Endothelial cell of umbilical vein (primary cell): ENCODE results near the gene NT5M. TPM values are rescaled to one million over a fixed set of nuclear protein-coding genes. Genes with fewer than 3 reads are reported as not detected.

ENCODE experiments used
- BruUV-seq: library from RNA; stranded (reverse); fragments of 400-500 nt; replicated peaks from 2 replicates; lab custom pipeline; 2021; lab: Mats Ljungman, UMichigan
- CTCF ChIA-PET: fragments of 300-600, 350-600 bp; sonication (Branson Sonifier 250); formaldehyde crosslinking; loops from one replicate; lab custom pipeline; 2021; ENCODE audit warnings: antibody characterized with exemption, inconsistent platforms; lab: Charles Lee
- POLR2A ChIA-PET: fragments of 300-600, 350-600 bp; sonication (Branson Sonifier 250); formaldehyde crosslinking; loops from one replicate; lab custom pipeline; 2021; ENCODE audit warnings: antibody characterized with exemption, inconsistent platforms; lab: Charles Lee
- DNase-seq: peaks from one replicate; pipeline ENCODE4 v3.0.0-alpha.2; 2011; ENCODE audit warnings: low read depth, low spot score
- FAIRE-seq: peaks from 2 replicates; lab custom pipeline; 2011; peaks lifted over from hg19 to GRCh38; lab: Jason Lieb, UNC
- H2AFZ ChIP-seq: 2 replicates; pipeline ENCODE4 v1.6.0; 2012; ENCODE audit warnings: low read depth, low read length, control low read depth, inconsistent platforms
- H3K27ac ChIP-seq: 2 replicates; pipeline ENCODE4 v1.5.1; 2011; ENCODE audit warnings: low read depth, mild to moderate bottlenecking, control low read depth, low read length, moderate library complexity; ENCODE audit not compliant: insufficient read depth
- H3K27me3 ChIP-seq, 2 experiments: 2 replicates each; pipeline versions ENCODE4 v1.6.0 to v1.6.1; 2011; ENCODE audit warnings: low read length in 2 of 2, mixed read lengths in 1 of 2; ENCODE audit not compliant: control insufficient read depth in 2 of 2, insufficient read depth in 2 of 2
- H3K36me3 ChIP-seq, 2 experiments: 2 replicates in 1 of 2; 3 replicates in 1 of 2; pipeline ENCODE4 v1.5.1; 2011; ENCODE audit warnings: low read length in 2 of 2, mild to moderate bottlenecking in 1 of 2, moderate library complexity in 1 of 2; ENCODE audit not compliant: control insufficient read depth in 2 of 2, insufficient read depth in 2 of 2; ENCODE audit errors: extremely low read depth in 1 of 2
- H3K4me1 ChIP-seq: 3 replicates; pipeline ENCODE4 v1.5.1; 2011; ENCODE audit warnings: mild to moderate bottlenecking, low read length; ENCODE audit not compliant: control insufficient read depth, insufficient read depth; ENCODE audit errors: extremely low read depth
- H3K4me2 ChIP-seq: 2 replicates; pipeline ENCODE4 v1.6.1; 2011; ENCODE audit warnings: low read length, control low read depth, mixed read lengths; ENCODE audit not compliant: insufficient read depth
- H3K4me3 ChIP-seq, 3 experiments: fragments of 200-600 bp in 1 of 3; sonication (generic), shearing (Covaris generic) in 1 of 3; replicated peaks in 1 of 3; 2 replicates each; pipeline ENCODE4 v1.5.1; 2011 to 2016; ENCODE audit warnings: control low read depth in 3 of 3, low read length in 3 of 3, mild to moderate bottlenecking in 2 of 3, inconsistent platforms in 1 of 3, low read depth in 1 of 3, moderate library complexity in 1 of 3; ENCODE audit not compliant: insufficient read depth in 1 of 3
- H3K79me2 ChIP-seq: 2 replicates; pipeline ENCODE4 v1.6.0; 2012; ENCODE audit warnings: low read length, inconsistent platforms; ENCODE audit not compliant: control insufficient read depth, insufficient read depth
- H3K9ac ChIP-seq: replicated peaks from 2 replicates; pipeline ENCODE3; 2011; ENCODE audit warnings: low read length, control low read depth; ENCODE audit not compliant: insufficient read depth; ENCODE audit errors: extremely low read depth
- H3K9me1 ChIP-seq: replicated peaks from 3 replicates; pipeline ENCODE4 v1.6.0; 2011; ENCODE audit warnings: mild to moderate bottlenecking, low read length; ENCODE audit not compliant: control insufficient read depth, insufficient read depth; ENCODE audit errors: extremely low read depth
- H3K9me3 ChIP-seq: replicated peaks from 2 replicates; pipeline ENCODE4 v1.5.1; 2012; ENCODE audit warnings: low read length, inconsistent platforms; ENCODE audit not compliant: control insufficient read depth, insufficient read depth
- H4K20me1 ChIP-seq: replicated peaks from 2 replicates; pipeline ENCODE3; 2011; ENCODE audit warnings: mild to moderate bottlenecking, low read length; ENCODE audit not compliant: control insufficient read depth, insufficient read depth; ENCODE audit errors: extremely low read depth
- EZH2 ChIP-seq: IDR thresholded peaks from 2 replicates; pipeline ENCODE4 v1.6.1; 2012; ENCODE audit warnings: borderline replicate concordance, low read depth, mild to moderate bottlenecking, moderate library complexity, low read length, inconsistent platforms; ENCODE audit not compliant: severe bottlenecking
- FOS ChIP-seq: IDR thresholded peaks from 2 replicates; pipeline ENCODE4 v1.6.1; 2011; ENCODE audit warnings: mild to moderate bottlenecking, low read length, moderate library complexity, borderline replicate concordance; ENCODE audit not compliant: insufficient read depth
- GATA2 ChIP-seq: IDR thresholded peaks from 2 replicates; pipeline ENCODE4 v1.7.0; 2011; ENCODE audit warnings: low read depth, mild to moderate bottlenecking, moderate library complexity, mixed read lengths, low read length; ENCODE audit not compliant: insufficient read length, insufficient read depth
- JUN ChIP-seq: IDR thresholded peaks from 2 replicates; pipeline ENCODE4 v1.6.1; 2011; ENCODE audit warnings: borderline replicate concordance, low read depth; ENCODE audit not compliant: insufficient read length, insufficient read depth
- MAX ChIP-seq: IDR thresholded peaks from 2 replicates; pipeline ENCODE4 v1.6.1; 2011; ENCODE audit not compliant: insufficient read depth, insufficient read length
- MYC ChIP-seq: IDR thresholded peaks from one replicate; pipeline ENCODE4 v1.6.1; 2011; ENCODE audit warnings: mild to moderate bottlenecking, low read depth, low read length
- POLR2A ChIP-seq: IDR thresholded peaks from 2 replicates; pipeline ENCODE4 v1.6.1; 2012; ENCODE audit warnings: low read depth, mild to moderate bottlenecking, control low read depth, low read length
- POLR2AphosphoS5 ChIP-seq: IDR thresholded peaks from 2 replicates; pipeline ENCODE4 v1.6.1; 2012; ENCODE audit warnings: low read depth, mild to moderate bottlenecking, control low read depth, low read length, moderate library complexity; ENCODE audit not compliant: insufficient read depth
- dilution Hi-C: fragments of 300-500 bp; cut with MboI; formaldehyde crosslinking; loops from one replicate; pipeline ENCODE4 v1.15.0; 2019; ENCODE audit warnings: low sequenced_read_pairs; ENCODE audit not compliant: extremely low pct_ligation_motif_present
- intact Hi-C: fragments of 100-400 bp; cut with micrococcal nuclease; formaldehyde crosslinking; loops from one replicate; pipeline ENCODE4 v1.10.0; 2022
- polyA plus RNA-seq, 4 experiments: library from polyadenylated mRNA; depleted of rRNA in 3 of 4; stranded (reverse) in 3 of 4; unstranded in 1 of 4; fragments of >200 nt; gene quantifications; 2 replicates each; pipeline versions ENCODE4 v1.2.1 to v1.2.3, GENCODE V29; 2011 to 2012; ENCODE audit warnings: missing spikeins in 1 of 4
- total RNA-seq: library from RNA; stranded (reverse); gene quantifications from 2 replicates; pipeline ENCODE4 v1.2.3, GENCODE V29; 2021
- TF ChIP-seq, protein P1 (sequence below), 2 donors: IDR thresholded peaks; 1 replicate in 1 of 2; 2 replicates in 1 of 2; pipeline ENCODE4 v1.5.1; 2011; ENCODE audit warnings: low read length in 2 of 2, mild to moderate bottlenecking in 2 of 2, moderate library complexity in 2 of 2, control low read depth in 1 of 2, inconsistent platforms in 1 of 2, low read depth in 1 of 2; ENCODE audit not compliant: insufficient read depth in 1 of 2; ENCODE audit errors: extremely low read depth in 1 of 2

NT5M gene
- total and polyA plus RNA-seq, 2 donors (not counting 3 experiments of a cell fraction or from before 2014, with no cell fraction given), result 0.91 to 3.0 TPM

DNA sequence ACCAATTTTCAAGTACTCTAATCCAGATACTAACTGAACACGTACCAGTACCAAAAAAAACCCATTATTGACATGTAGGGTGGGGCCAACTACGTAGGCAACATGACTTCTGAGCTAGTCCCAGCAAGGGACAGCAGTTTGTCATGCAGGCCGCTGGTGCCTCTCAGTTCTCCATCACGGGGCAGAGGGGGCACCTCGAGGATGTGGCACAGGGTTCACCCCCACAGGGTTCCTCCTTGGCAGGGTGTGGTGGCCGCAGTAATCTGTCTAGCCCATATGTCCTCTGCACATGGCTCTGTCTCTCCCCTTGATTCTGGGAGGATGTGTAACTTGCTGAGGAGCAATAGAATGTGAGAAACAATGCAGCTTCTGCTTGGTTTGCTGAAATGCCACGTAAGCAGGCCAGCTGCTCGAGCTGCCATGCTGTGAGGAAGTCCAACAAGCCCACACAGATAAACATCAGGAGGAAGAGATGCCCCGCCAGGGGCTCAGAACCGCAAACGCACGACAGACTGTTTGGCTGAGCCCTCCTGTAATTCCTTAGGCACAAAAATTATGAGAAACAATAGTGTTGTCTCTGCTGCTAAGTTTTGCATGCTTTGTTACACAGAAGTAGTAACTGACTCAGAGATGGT lies 62.4 kb downstream of the NT5M start:
- intact Hi-C loops, result no loop called here
- H3K27me3 ChIP-seq, result peaks cover 0 to 8% of the 10 kb centered on the region in 2 experiments
- no peaks in the 10 kb centered on the region for H3K4me1 ChIP-seq
- no peak overlapping the region for H3K27ac ChIP-seq
- no peaks in the 10 kb centered on the region for H3K9me1 ChIP-seq
- H3K79me2 ChIP-seq, result no peaks in the 10 kb centered on the region
- H2AFZ ChIP-seq, result no peak overlapping the region
- no peaks in the 10 kb centered on the region for H4K20me1 ChIP-seq
- ChIA-PET CTCF (interaction anchor here (1.0 to 1.8 kb wide), 4 partner anchors 9 to 132 kb away, joined by 3 to 6 read pairs (median 5); no protein-coding TSS in a partner anchor), POLR2A (no interaction called here)
- H3K36me3 ChIP-seq, result no peaks in the 10 kb centered on the region
- no TSS peak for BruUV-seq
- no peak for FAIRE-seq
- no peak overlapping the region for H3K4me3 ChIP-seq
- DNase-seq, result no peak
- H3K9ac ChIP-seq, result no peak overlapping the region
- no peaks in the 10 kb centered on the region for H3K9me3 ChIP-seq
- TF ChIP-seq, protein P1, sequence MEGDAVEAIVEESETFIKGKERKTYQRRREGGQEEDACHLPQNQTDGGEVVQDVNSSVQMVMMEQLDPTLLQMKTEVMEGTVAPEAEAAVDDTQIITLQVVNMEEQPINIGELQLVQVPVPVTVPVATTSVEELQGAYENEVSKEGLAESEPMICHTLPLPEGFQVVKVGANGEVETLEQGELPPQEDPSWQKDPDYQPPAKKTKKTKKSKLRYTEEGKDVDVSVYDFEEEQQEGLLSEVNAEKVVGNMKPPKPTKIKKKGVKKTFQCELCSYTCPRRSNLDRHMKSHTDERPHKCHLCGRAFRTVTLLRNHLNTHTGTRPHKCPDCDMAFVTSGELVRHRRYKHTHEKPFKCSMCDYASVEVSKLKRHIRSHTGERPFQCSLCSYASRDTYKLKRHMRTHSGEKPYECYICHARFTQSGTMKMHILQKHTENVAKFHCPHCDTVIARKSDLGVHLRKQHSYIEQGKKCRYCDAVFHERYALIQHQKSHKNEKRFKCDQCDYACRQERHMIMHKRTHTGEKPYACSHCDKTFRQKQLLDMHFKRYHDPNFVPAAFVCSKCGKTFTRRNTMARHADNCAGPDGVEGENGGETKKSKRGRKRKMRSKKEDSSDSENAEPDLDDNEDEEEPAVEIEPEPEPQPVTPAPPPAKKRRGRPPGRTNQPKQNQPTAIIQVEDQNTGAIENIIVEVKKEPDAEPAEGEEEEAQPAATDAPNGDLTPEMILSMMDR (IDR thresholded peaks at IDR 0.05; ENCODE audit: extremely low read depth in 1 of 2, insufficient read depth in 1 of 2, low read depth in 1 of 2, low read length in 2 of 2), result no peak
- TF ChIP-seq JUN, result no peak
- dilution Hi-C loops, result no loop called here
- no peak overlapping the region for H3K4me2 ChIP-seq

DNA sequence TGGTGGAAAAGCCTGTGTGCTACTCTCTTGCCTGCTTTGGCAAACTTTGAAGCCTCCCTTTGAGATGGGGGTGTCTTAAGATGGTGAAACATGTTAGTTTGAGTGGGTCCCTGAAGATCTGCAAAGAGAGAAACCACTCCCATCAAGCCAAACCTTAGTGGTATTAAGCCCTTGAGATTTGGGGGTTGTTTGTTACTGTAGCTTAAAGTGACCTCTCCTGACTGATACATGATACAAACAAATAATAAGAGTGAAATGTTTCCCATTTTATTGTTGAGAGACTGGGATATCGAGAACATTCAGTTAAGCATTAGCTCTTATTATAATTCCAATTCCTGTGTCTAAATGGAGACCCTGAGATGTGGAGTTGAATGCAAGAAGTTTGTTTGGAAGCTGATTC lies 63.1 kb downstream of the NT5M start:
- Histone ChIP-seq H4K20me1 (no peaks in the 10 kb centered on the region), H3K79me2 (no peaks in the 10 kb centered on the region), H3K27me3 (peaks cover 0 to 11% of the 10 kb centered on the region in 2 experiments), H3K9ac (no peak overlapping the region), H3K4me1 (no peaks in the 10 kb centered on the region), H3K9me3 (no peaks in the 10 kb centered on the region), H2AFZ (no peak overlapping the region), H3K4me3 (no peak overlapping the region), H3K4me2 (no peak overlapping the region), H3K9me1 (no peaks in the 10 kb centered on the region), H3K27ac (no peak overlapping the region), H3K36me3 (no peaks in the 10 kb centered on the region)
- FAIRE-seq (no peak), DNase-seq (no peak)
- TF ChIP-seq EZH2 (no peak), GATA2 (no peak), MYC (no peak), POLR2A (no peak), JUN (no peak), FOS (no peak), POLR2AphosphoS5 (no peak), MAX (no peak)
- TF ChIP-seq, protein P1 (IDR thresholded peaks at IDR 0.05; ENCODE audit: extremely low read depth in 1 of 2, insufficient read depth in 1 of 2, low read depth in 1 of 2, low read length in 2 of 2), result no peak
- no TSS peak for BruUV-seq
- POLR2A ChIA-PET, result no interaction called here
- intact Hi-C loops (no loop called here), dilution Hi-C loops (no loop called here)
- CTCF ChIA-PET, result interaction anchor here (1.0 to 1.9 kb wide), 7 partner anchors 10 to 202 kb away, joined by 3 to 5 read pairs (median 4); no protein-coding TSS in a partner anchor
